Activated T-helper 2 cell treated with anti-CD3 and anti-CD28 coated beads, Interferon-gamma antibody, Interleukin-2, Interleukin-4, amounts not matched to agents 10 μg/mL and 5 μg/mL and 100 μg/mL, durations not matched to agents 14 hours and 24 hours and 36 hours (primary cell): ENCODE measurements around the gene SMARCC1. TPM values are rescaled to one million over a fixed set of nuclear protein-coding genes. Genes with fewer than 3 reads are reported as not detected.

ENCODE experiments used
- DNase-seq: peaks from one replicate; pipeline ENCODE4 v3.0.0; 2021; ENCODE audit warnings: low spot score
- H3K27ac Mint-ChIP-seq: one replicate; pipeline ENCODE4 v1.8.0; 2021; ENCODE audit warnings: mixed read lengths
- H3K27me3 Mint-ChIP-seq: one replicate; pipeline ENCODE4 v1.8.0; 2021; ENCODE audit warnings: low read depth, mixed read lengths
- H3K36me3 Mint-ChIP-seq: one replicate; pipeline ENCODE4 v1.8.0; 2021; ENCODE audit warnings: low read depth, mixed read lengths
- H3K4me1 Mint-ChIP-seq: one replicate; pipeline ENCODE4 v1.8.0; 2021; ENCODE audit warnings: low read depth, mixed read lengths
- H3K4me3 Mint-ChIP-seq: one replicate; pipeline ENCODE4 v1.8.0; 2021; ENCODE audit warnings: low read depth, mild to moderate bottlenecking, moderate library complexity, mixed read lengths
- H3K9me3 Mint-ChIP-seq: one replicate; pipeline ENCODE4 v1.8.0; 2021; ENCODE audit warnings: mixed read lengths
- intact Hi-C: fragments of 100-400 bp; cut with micrococcal nuclease; formaldehyde crosslinking; loops from one replicate; pipeline ENCODE4 v1.15.1; 2023
- total RNA-seq: library from RNA; stranded (reverse); gene quantifications from 2 replicates; pipeline ENCODE4 v1.2.3, GENCODE V29; 2022

The SMARCC1 gene
- total RNA-seq, 1 donor from 2014 or later, result 150 TPM

DNA sequence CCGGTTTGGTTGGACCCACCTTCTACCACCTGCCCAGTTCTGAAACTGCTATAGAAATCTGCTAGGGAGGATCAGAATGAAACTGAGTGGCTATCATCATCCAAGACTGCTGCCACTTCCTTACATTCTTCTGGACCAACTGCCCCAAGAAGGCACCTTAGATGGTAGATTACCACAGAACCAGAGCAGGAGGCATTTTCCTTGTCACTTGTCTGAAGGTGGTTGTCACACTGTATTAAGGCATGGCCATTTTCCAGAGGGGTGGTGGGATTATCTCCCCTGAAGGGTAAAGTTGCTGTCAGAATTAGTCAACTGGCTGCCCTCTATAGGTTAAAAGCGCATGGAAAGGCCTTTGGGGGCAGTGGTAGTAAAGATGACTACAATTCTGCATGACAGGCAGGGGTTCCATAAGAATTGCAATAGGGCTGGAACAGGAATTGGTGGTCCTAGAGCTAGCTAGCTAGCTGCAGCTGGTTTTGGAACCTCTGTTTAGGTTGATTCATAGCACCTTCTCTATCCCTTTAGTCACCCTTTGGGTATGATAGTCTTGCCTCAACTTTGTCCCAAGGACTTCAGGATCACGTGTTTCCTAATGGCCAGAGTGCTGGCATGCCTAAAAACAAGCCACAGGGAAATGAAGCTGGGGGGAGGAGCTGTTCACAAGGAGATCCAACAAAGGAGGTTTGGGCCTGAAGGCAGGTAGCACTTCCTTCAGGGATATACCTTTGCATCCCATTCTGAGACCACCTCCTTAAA is 198.2 kb downstream of the SMARCC1 start:
- H3K27me3 Mint-ChIP-seq, result peaks cover 21% of the 10 kb centered on the region

DNA sequence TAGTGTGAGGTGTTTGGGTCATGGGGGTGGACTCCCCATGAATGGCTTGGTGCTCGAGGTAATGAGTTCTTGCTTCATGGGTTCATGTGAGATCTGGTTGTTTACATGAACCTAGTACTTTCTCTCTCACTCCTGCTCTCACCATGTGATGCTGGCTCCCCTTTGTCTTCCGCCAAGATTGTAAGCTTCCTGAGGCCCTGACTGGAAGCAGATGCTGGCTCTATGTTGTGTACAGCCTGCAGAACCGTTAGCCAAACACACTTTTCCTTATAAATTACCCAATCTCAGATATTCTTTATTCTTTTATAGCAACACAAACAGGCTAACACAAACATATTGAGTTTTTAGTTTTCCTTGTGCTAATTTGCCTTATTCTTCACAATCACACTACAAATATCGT is 199.9 kb downstream of the SMARCC1 start:
- H3K27ac Mint-ChIP-seq, result no peak overlapping the region
- no peak overlapping the region for H3K4me3 Mint-ChIP-seq
- peaks cover 15% of the 10 kb centered on the region for H3K36me3 Mint-ChIP-seq
- no peak for DNase-seq
- intact Hi-C loops, result no loop called here
- no peaks in the 10 kb centered on the region for H3K9me3 Mint-ChIP-seq
- no peaks in the 10 kb centered on the region for H3K4me1 Mint-ChIP-seq
- peaks cover 25% of the 10 kb centered on the region for H3K27me3 Mint-ChIP-seq

More for the DNA sequence above, 198.2 kb downstream of the SMARCC1 start:
- no peak overlapping the region for H3K27ac Mint-ChIP-seq
- no peaks in the 10 kb centered on the region for H3K4me1 Mint-ChIP-seq
- no peak overlapping the region for H3K4me3 Mint-ChIP-seq
- no peaks in the 10 kb centered on the region for H3K9me3 Mint-ChIP-seq
- peaks cover 30% of the 10 kb centered on the region for H3K36me3 Mint-ChIP-seq
- intact Hi-C loops, result no loop called here
- DNase-seq, result no peak

DNA sequence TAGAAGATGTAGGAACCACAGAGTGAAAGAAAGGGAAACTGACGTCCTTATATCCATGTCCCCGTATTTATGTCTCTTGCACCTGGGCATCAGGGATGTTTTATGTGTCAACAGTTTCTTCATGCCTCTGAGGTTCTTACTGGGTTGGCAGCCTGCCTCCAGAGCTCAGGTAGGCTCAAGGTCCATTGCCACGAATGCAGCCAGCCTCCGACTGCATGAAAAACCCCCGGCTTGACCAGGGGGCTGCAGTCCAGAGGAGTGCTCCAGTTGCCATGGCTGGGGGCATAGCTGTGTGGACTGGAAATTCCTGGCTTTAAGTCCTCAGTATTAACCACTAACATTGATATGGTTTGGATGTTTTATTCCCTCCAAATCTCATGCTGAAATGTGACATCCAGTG is 200.3 kb downstream of the SMARCC1 start:
- Mint-ChIP-seq H3K4me1 (no peaks in the 10 kb centered on the region), H3K27me3 (peaks cover 25% of the 10 kb centered on the region), H3K36me3 (peaks cover 11% of the 10 kb centered on the region), H3K9me3 (no peaks in the 10 kb centered on the region), H3K4me3 (no peak overlapping the region), H3K27ac (no peak overlapping the region)
- intact Hi-C loops, result no loop called here
- no peak for DNase-seq

DNA sequence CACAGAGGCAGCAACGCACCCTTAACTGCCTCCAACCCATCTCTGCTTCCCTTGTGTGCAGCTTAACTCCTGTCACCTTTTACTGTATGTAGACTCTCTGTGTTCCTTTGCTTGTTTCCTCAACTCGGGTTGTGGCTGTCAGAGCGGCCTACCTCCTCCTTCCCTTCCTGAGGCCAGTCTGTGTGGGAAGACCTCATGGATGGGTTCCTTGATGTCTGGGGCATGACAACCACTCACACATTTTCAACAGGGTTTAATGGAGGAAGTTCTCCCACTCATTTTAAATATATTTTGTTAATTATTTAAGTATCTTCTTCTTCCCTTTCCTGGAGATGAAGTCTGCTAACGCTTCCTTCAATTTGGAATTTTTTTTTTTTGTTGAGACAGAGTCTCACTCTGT is 201.2 kb downstream of the SMARCC1 start:
- DNase-seq, result no peak
- no peak overlapping the region for H3K27ac Mint-ChIP-seq
- H3K27me3 Mint-ChIP-seq, result peaks cover 27% of the 10 kb centered on the region
- no peaks in the 10 kb centered on the region for H3K4me1 Mint-ChIP-seq
- intact Hi-C loops, result no loop called here
- no peaks in the 10 kb centered on the region for H3K9me3 Mint-ChIP-seq
- H3K36me3 Mint-ChIP-seq, result peaks cover 6% of the 10 kb centered on the region
- H3K4me3 Mint-ChIP-seq, result peak overlapping the region; percentile 46

DNA sequence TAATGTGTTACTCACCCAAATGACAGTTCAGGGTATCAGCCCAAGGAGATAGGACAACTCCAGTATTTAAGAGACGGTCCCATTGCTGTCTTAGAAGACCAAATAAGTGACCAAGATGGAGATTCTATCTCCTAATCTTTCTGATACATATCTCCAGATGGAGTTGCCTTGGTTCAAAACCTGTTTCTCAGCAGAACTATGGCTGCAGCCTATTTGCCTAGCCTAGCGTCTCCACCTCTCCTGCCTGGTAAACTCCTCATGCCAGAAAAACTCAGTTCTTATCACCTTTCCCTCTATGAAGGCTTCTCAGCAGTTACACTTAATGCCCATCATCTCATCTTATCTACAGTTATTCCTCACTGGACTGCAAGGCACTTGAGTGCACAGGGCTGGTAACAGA is 201.8 kb downstream of the SMARCC1 start:
- no peak overlapping the region for H3K27ac Mint-ChIP-seq
- no peak for DNase-seq
- H3K4me3 Mint-ChIP-seq, result peak overlapping the region; percentile 64
- intact Hi-C loops, result no loop called here
- no peaks in the 10 kb centered on the region for H3K9me3 Mint-ChIP-seq
- no peaks in the 10 kb centered on the region for H3K4me1 Mint-ChIP-seq
- H3K27me3 Mint-ChIP-seq, result peaks cover 30% of the 10 kb centered on the region
- peaks cover 2% of the 10 kb centered on the region for H3K36me3 Mint-ChIP-seq

DNA sequence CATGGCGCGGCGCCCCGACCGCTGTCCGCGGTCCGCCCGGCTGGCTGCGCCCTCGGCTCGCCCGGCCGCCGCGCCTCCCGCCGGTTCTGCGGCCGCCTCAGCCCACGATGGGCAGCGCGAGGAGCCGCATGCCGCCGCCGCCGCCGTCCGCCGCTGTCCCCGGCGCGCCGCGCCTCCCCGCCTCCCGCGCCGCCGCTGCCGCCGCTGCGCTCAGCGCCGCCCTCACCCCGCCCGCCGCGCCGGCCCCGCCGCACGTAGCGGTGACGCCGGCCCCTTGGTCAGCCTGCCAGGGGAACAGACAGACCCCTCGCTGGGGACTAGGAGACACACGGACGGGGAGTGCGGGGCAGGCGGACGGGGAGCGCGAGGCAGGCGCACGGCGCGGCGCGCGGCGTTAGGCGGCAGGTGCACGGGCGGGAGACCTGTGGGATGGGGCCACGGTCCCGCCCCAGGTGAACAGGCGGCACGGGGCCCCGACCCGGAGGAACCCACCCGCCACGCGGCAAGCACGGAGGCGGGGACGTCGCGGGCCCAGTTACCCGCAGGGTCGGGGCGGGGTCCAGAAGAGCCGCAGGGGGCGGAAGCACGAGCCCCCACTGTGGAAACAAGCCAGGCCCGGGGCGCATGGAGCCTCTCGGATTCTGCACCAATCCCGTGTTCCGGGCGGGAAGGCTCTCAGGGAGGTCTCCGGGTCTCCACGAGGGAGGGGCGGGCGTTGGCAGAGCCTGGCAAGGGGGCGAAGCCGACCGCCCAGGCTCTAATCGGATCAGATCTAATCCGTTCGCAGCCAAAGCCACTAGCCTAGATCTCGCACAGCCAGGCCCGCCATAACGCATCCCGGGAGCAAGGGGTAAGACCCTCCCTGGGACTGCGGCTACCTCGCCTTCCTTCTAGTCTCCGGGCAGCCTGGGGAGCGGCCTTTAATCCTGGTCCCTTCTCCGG is 202.7 kb downstream of the SMARCC1 start, which contains the start of gene CSPG5:
Gene CSPG5 (minus strand): TSS at position 175 of the 942 bp plus-strand sequence. CDS start 172 bp downstream, at position 3.
- intact Hi-C loops, result no loop called here
- Mint-ChIP-seq H3K4me1 (no peaks in the 10 kb centered on the region), H3K27ac (no peak within 1 kb of the TSS), H3K36me3 (no peaks in the 10 kb centered on the region), H3K4me3 (peak within 1 kb of the TSS; percentile 67), H3K27me3 (peaks cover 31% of the 10 kb centered on the region), H3K9me3 (no peaks in the 10 kb centered on the region)
- DNase-seq, result peak; percentile 24

DNA sequence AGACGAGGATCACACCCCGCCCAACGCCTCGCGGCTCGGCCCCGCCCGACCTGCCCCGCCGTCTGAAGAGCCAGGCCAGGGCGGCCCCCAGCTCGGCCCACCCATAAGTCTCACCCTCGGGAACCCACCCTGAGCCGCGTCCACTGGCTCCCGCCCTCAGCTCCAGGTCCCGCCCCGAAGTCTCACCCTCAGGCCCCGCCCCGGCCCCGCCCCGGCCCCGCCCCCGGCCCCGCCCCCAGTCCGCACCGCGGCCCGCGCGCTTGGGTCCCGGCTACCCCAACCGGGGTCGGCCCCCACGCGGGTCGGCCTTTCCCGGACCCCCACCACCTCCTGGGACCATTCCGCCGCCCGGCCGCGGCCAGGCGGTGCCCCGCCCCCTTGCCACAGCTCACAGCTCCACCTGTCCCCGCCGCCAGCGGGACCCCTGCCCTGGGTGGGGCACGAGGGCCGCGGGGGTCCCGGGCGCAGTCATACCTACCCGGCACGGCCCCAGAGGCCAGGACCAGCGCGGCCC is 203.5 kb downstream of the SMARCC1 start:
- H3K9me3 Mint-ChIP-seq, result no peaks in the 10 kb centered on the region
- peak overlapping the region; percentile 67 for H3K4me3 Mint-ChIP-seq
- DNase-seq, result peak; percentile 34
- H3K4me1 Mint-ChIP-seq, result no peaks in the 10 kb centered on the region
- H3K27ac Mint-ChIP-seq, result no peak overlapping the region
- intact Hi-C loops, result no loop called here
- peaks cover 34% of the 10 kb centered on the region for H3K27me3 Mint-ChIP-seq
- H3K36me3 Mint-ChIP-seq, result no peaks in the 10 kb centered on the region

DNA sequence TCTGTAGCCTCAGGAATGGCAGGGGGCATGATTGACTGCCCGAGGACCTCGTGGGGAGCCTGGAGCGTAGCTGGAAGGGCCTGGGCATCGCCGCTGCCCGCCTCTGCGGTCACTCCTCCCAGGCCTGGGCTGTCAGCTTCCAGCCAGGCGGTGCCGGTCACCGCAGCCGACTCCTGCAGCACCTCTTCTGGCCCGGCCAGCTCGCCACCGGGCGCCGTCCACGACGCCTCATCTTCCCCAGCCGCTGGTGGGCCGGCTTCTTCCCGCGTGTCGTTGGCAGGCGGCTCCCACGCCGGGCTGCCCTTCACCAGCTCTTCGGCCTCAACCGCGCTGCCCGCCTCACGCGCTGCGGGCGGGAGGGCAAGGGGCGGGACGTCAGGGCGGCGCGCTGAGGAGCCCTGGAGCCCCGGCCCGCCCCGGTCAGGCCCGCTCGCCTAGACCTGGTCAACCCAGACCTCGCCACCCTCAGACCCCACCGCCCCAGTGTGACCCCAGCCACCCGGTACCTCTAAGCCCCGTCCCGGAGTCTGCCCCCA is 204.0 kb downstream of the SMARCC1 start:
- intact Hi-C loops, result no loop called here
- Mint-ChIP-seq H3K4me3 (peak overlapping the region; percentile 67), H3K9me3 (no peaks in the 10 kb centered on the region), H3K27me3 (peaks cover 34% of the 10 kb centered on the region), H3K27ac (no peak overlapping the region), H3K36me3 (no peaks in the 10 kb centered on the region), H3K4me1 (no peaks in the 10 kb centered on the region)
- no peak for DNase-seq

DNA sequence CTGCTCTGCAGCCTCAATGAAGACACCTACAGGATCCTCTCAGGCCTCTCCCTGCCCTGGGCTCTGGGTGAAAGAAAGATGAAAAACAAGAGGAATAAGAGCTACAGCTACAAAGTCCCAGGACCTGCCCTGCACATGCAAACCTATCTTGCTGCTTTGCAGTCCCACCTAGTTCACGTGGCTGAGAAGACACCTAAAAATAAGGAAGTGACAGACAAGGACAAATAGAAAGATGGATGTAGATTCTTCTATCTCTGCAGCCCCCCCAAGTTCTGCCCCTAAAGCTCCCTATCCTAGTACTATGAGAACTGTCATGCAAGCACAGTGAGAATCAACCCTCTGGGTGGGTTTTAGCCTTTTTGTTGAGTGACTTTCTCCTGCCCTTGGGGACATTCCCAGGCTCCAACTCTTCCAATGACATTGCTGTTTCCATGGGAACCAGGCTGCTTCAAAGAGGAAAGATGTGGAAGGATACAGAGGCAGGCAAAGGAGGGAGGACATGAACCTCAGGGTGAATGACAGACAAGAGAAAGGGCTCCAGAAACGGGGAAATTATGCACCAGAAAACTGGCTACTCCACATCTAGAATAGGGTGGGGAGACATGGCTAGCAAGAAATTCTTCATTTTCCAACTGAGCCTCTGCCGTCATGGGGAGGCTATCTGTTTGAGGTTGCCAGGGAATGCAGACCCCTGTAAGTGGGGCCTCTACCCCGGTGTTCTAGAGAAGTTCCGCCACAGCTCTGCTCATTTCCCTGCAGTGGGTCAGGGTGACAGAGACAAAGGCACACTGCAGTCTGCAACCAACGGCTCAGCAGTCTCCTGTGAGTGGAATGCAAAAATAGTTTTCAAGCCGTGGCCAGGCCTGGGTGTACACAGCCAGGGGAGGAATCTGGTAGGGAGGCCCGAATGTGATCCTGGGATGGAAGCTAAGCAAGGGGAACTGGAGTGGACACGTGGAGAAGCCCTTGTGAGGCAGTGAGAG is 208.2 kb downstream of the SMARCC1 start:
- no peaks in the 10 kb centered on the region for H3K9me3 Mint-ChIP-seq
- no peak overlapping the region for H3K4me3 Mint-ChIP-seq
- intact Hi-C loops, result no loop called here

DNA sequence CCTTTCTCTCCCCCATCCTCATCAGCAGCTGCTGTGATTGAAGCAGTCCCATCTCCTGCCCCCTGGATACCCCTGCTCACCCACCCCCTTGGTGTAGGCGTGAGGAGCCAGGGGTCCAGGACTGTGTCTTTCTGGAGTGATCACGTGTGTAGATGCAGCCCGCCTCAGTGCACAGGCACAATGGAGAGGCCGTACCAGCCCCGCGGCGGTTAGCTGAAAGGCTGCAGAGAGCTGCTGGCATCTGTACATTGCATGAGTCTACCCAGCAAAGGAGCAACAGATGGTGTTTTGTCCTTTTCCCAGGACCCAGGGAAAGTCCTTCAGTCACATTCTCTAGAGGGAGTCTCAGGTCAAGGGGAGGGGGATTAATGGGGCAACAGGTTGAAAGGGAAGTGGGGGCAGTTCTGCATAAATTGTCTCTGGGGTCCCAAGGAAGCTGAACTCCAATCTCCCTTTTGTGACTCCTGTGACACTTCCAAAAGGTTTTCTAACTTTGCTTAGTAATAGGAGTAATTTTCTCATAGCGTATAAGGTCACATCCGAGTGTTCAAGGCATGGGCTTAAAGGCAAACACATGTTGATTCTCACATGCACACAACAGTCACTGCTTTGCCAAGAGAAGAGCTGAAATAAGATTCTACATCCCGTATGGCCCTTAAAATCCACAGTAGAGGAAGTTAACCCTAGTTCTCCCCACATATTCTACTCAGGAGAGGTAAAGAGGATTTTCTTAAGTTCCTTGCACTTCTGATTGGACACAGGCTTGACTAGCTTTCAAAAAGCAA is 210.1 kb downstream of the SMARCC1 start:
- peaks cover 20% of the 10 kb centered on the region for H3K27me3 Mint-ChIP-seq
- no peak overlapping the region for H3K4me3 Mint-ChIP-seq
- H3K4me1 Mint-ChIP-seq, result no peaks in the 10 kb centered on the region
- no peaks in the 10 kb centered on the region for H3K9me3 Mint-ChIP-seq
- H3K27ac Mint-ChIP-seq, result no peak overlapping the region
- no peaks in the 10 kb centered on the region for H3K36me3 Mint-ChIP-seq
- no peak for DNase-seq
- intact Hi-C loops, result no loop called here

More for the DNA sequence above, 208.2 kb downstream of the SMARCC1 start:
- H3K36me3 Mint-ChIP-seq, result no peaks in the 10 kb centered on the region
- H3K4me1 Mint-ChIP-seq, result no peaks in the 10 kb centered on the region
- no peak overlapping the region for H3K27ac Mint-ChIP-seq
- peaks cover 21% of the 10 kb centered on the region for H3K27me3 Mint-ChIP-seq
- no peak for DNase-seq

DNA sequence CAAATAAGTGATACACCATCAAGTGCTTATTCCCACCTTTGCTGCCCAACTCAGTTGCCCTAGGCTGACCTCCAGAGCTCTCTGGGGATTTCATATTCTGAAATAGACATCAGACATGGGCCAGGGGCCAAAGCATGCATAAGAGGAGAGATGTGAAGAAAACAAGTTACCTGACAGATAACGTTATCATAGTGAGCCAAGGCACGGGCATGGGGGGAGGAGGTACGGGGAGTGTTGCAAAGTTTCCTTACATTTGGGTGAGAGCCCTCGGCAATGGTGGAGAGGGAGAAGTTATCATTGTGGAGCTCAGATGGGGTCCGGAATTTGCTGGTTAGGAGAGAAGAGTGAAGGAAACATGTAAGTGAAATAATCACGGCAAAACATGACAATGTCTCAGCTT is 212.8 kb downstream of the SMARCC1 start:
- Mint-ChIP-seq H3K27me3 (peaks cover 16% of the 10 kb centered on the region), H3K4me1 (no peaks in the 10 kb centered on the region), H3K36me3 (no peaks in the 10 kb centered on the region), H3K27ac (no peak overlapping the region), H3K9me3 (no peaks in the 10 kb centered on the region), H3K4me3 (no peak overlapping the region)
- no peak for DNase-seq
- intact Hi-C loops, result no loop called here
